GM21447 (cell line): ENCODE results near the gene CDC45.
A peak's percentile ranks its signal among the peaks of the same experiment; 100 is the strongest.

ENCODE experiments used
- ATAC-seq: cut with Tn5 transposase; IDR thresholded peaks from one replicate; pipeline ENCODE4 v1.9.1; 2021; ENCODE audit not compliant: unreplicated experiment

CDC45 gene

GRCh38 chr22:19467912-19468311, 11.8 kb upstream of the CDC45 start:
- no peak for ATAC-seq

- no peak for ATAC-seq
Observed at GRCh38 chr22:19469421-19469820, 10.3 kb upstream of the CDC45 start.

GRCh38 chr22:19470010-19470409, 9.7 kb upstream of the CDC45 start:
- ATAC-seq: no peak

DNA sequence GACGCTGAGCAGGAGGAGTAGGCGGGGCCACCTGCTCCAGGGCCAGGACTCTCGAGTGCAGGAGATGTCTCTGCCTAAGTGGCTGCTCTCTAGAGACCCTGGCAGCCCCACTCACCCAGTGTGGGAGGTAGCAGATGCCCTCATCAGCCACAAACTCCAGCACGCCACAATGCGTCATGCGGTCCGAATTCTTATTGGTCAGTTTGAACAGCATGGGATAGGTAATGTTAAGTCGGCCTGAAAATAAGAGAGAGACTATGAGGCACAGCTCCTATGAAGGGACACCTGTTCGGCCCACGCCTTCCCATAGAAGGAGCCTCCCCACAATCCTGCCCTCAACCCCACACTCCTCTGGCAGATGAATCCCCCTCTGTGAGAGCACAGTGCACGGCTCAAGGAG, 8.1 kb upstream of the CDC45 start:
- no peak for ATAC-seq

DNA sequence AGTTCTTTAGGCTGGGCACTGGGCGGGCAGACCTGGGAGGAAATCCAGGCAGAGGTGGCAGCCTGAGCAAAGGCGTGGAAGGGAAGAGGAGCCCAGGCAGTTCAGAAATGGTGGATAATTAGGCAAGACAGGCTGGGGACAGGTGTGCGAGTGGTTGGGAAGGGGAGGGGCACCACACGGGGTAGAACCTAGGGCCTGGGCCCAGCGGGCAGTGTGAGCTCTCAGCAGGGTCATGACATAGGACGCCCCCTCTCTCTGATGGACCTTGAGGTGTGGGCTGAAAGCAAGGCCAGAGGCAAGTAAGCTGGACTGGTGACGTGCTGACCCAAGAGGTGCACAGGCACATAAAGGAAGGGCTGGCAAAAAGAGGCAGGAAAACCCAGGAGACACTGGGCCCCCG, 7.5 kb upstream of the CDC45 start:
- ATAC-seq: no peak

- no peak for ATAC-seq
Observed at GRCh38 chr22:19473578-19473977, 6.1 kb upstream of the CDC45 start.

GRCh38 chr22:19476023-19476422, 3.7 kb upstream of the CDC45 start:
- ATAC-seq: no peak

GRCh38 chr22:19477321-19478044, 2.2 kb upstream of the CDC45 start:
- ATAC-seq: no peak

GRCh38 chr22:19478045-19478900, 1.4 kb upstream of the CDC45 start:
- no peak for ATAC-seq

- peak; percentile 50 for ATAC-seq
Observed at GRCh38 chr22:19478901-19479354, 792 bp upstream of the CDC45 start, which contains the start of gene UFD1. Gene UFD1, minus strand, starts transcription at chr22:19479193. Its CDS starts 108 bp downstream, at chr22:19479085.

DNA sequence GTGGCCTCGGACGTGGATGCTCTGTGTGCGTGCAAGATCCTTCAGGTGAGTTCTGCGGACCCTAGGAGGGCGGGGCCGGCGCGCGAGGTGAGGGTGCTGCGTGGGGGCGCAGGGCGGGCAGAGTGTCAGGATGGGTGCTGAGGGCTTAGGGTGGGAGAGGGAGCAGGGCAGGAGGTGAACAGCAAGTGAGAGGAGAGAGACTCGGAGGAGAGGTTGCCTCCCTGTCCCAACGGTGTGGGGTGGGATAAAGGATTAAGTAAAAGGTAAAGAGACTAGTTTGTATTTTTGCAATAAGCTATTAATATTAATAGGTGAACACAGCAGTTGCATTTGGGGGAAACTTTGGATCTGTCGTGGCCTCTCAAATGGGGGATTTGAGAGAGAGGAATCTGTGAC, 451 bp downstream of the CDC45 start:
- ATAC-seq: peak; percentile 6

GRCh38 chr22:19480789-19481188, 1.1 kb downstream of the CDC45 start:
- ATAC-seq: no peak

GRCh38 chr22:19482297-19482696, 2.6 kb downstream of the CDC45 start:
- ATAC-seq: no peak

DNA sequence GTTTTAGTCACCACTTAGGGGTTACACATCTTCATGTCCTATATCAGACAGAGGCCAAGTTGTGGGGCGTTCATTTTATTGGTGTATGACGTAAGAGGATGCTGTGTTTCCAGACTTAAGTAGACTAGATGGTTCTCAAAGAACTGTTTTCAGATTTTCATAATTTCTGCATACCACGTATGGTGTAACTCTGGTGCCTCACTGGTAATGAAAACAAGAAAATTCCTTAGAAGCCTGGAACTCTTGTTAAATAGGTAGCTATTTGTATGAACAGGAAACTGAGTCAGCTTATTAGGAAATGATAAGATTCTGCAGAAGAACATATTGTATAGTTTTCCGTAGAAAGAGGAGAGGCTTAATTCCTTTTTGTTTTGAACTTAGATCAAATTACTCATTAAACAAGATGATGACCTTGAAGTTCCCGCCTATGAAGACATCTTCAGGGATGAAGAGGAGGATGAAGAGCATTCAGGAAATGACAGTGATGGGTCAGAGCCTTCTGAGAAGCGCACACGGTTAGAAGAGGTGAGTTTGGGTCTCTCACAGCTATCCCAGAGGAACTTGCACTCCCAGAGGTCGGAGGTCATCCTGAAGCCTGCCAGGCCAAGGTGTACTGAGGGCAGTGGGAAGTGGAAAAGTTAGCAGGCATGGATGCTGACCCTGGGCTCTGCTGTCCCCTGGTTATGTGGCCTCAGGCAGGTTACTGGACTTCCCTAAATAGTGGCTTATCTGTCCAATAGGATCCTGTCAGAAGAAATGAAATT, 3.9 kb downstream of the CDC45 start:
- no peak for ATAC-seq

DNA sequence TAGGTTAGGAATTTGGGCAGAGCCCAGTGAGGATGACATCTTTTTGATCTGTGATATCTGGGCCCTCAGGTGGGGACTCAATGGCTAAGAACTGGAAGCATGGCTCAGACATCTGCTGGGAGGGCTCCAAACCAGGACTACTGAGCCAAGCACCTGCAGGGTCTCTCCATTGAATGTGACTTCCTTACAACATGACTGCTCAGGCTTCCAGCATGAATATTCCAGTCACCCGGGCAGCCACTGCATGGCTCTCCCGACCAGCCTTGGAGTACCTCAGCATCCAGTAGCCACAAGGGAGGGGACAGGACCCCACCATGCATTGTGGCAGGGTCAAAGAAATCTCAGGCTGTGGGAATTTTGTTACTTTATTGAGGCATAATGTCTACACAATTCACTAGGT, 8.6 kb downstream of the CDC45 start:
- no peak for ATAC-seq

GRCh38 chr22:19488884-19489843, 9.4 kb downstream of the CDC45 start:
- ATAC-seq: no peak

DNA sequence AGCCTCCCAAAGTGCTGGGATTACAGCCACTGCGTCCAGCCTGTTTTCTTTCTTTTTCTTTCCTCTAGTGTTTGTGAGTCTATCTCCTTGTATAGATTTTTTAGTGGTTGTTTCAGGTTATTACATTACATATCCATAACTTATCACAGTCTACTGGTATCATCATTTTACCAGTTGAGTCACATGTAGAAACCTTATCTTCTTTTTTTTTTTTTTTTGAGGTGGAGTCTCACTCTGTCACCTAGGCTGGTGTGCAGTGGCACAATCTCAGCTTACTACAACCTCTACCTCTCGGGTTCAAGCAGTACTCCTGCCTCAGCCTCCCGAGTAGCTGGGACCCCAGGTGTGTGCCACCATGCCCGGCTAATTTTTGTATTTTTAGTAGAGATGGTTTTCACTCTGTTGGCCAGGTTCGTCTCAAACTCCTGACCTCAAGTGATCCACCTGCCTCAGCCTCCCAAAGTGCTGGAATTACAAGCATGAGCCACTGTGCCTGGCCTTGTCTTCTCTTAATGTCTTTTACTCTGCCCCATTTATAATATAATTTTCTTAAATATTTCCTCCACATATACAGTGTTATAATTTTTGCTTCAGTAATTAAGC, 11.0 kb downstream of the CDC45 start:
- ATAC-seq: no peak

DNA sequence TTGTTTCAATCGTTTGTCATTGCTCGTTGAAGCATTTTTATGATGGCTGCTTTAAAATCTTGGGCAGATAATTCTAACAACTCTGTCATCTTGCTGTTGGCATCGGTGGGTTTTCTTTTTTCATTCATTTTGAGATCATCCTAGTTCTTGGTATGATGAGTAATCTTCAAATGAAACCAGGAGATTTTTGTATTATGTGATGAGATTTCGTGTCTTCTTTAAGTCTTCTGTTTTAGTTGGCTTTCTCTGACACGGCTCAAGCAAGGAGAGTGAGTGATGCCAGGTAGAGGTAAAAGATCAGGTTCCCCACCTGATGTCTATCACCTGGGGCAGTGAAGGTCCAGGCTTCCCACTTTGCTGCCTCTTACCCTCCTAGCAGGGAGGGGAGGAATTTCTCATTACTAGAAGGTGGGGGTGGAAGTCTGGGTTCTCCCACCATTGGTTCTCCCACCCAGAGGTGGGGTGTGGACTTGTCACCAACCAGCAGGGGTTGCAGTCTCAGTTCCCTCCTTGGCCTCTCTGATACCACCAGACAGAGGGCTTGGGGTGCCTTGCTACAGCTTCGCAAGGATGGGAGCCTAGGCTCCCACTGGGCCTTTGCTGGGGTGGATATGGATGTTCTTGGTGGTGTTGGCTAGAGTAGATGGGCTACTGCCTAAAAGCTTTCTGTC, 12.9 kb downstream of the CDC45 start:
- ATAC-seq: no peak

- ATAC-seq: no peak
Observed at GRCh38 chr22:19494001-19494560, 14.4 kb downstream of the CDC45 start.
